Epithelial cell of umbilical artery (primary cell): ENCODE measurements around the gene CITED4. TPM values are rescaled to one million over a fixed set of nuclear protein-coding genes. Genes with fewer than 3 reads are reported as not detected.

Source experiments
- total RNA-seq: library from RNA; depleted of rRNA; stranded (reverse); fragments of >200 nt; gene quantifications from 2 replicates; pipeline ENCODE4 v1.2.3, GENCODE V29; 2014

The CITED4 gene
- total RNA-seq = 5.5 and 16.4 TPM in 2 replicates

GRCh38 chr1:40862008-40862863, at the start of gene CITED4:
Gene CITED4, minus strand, starts transcription at chr1:40862363. Its CDS starts 236 bp downstream, at chr1:40862127.

Other genes with a start within 250 kb of the CITED4 start
- gene RIMS3, start 196.7 kb downstream of the CITED4 start, total RNA-seq = 0.15 and 0.32 TPM in 2 replicates
- 14.0 and 19.6 TPM in 2 replicates for gene NFYC, start 170.7 kb downstream of the CITED4 start, total RNA-seq
- under 0.01 TPM in 1 of 2 replicates, not detected in the other for gene KCNQ4, start 78.6 kb downstream of the CITED4 start, total RNA-seq
- gene CTPS1, start 117.3 kb upstream of the CITED4 start, total RNA-seq = 36.1 and 45.1 TPM in 2 replicates
- 0.46 TPM in 1 of 2 replicates, not detected in the other for gene SLFNL1, start 159.4 kb upstream of the CITED4 start, total RNA-seq